ENCODE results near the gene NFIX. TPM values are rescaled to one million over a fixed set of nuclear protein-coding genes. Genes with fewer than 3 reads are reported as not detected.

NFIX gene
- total and polyA plus RNA-seq, 9 of the 15 experiments (the other 6 are each of a cell fraction or from before 2014, with no cell fraction given), result 0.28 to 26.8 (median 5.4) TPM

DNA sequence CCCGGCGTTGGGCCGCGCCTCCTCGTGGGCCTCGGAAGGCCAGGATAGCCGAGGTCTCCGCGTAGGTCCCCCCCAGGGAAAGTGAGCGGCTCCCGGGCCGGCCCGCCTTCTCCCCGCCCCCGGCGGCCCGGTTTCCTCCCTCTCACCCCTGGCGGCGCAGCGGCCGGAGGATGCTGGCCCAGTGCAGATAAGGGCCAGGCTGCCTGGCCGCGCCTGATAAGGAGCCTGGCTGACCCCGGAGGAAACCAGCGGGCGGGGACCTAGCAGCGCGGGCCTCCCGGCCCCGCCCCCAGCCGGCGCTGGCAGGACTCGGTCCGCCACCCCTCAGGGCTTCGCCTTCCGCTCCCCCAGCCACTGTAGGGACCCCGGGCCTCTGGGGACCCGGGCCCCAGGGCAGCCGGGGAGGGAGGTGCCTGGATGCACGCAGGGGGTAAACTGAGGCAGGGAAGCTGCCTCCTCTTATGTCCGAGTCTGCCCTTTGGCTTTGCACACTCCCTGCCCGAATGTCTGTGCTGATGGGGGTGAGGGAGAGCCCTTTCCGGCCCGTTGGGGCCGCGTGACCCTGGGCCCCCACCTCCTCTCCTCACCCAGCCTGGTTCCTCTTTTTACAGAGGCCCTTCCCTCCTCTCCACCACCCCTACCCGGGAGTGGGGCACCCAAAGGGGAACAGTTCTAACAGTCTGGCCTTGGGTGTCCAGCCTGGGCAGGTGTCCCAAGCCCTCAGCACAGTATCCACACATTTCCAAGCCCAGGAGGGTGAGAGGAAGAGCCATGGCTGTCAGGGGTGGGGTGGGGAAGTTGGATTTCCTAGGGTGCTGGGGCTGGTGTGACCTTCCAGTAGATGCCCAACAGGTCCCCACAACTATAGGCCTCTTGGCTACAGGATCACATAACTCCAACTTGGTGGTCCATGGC lies 107.6 kb downstream of the NFIX start, which contains the start of gene LYL1 (continued):
- TF ChIP-seq, protein P1, sequence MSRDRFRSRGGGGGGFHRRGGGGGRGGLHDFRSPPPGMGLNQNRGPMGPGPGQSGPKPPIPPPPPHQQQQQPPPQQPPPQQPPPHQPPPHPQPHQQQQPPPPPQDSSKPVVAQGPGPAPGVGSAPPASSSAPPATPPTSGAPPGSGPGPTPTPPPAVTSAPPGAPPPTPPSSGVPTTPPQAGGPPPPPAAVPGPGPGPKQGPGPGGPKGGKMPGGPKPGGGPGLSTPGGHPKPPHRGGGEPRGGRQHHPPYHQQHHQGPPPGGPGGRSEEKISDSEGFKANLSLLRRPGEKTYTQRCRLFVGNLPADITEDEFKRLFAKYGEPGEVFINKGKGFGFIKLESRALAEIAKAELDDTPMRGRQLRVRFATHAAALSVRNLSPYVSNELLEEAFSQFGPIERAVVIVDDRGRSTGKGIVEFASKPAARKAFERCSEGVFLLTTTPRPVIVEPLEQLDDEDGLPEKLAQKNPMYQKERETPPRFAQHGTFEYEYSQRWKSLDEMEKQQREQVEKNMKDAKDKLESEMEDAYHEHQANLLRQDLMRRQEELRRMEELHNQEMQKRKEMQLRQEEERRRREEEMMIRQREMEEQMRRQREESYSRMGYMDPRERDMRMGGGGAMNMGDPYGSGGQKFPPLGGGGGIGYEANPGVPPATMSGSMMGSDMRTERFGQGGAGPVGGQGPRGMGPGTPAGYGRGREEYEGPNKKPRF (IDR thresholded peaks at IDR 0.05; ENCODE audit: low read depth, low read length), result no peak
- peak; percentile 80 for TF ChIP-seq ELF1 (tag; IDR thresholded peaks at IDR 0.05)
- TF ChIP-seq ZNF165 (CRISPR knock-in tag; IDR thresholded peaks at IDR 0.05; ENCODE audit: borderline replicate concordance), result peak; percentile 71; the same call in 1 of the 2 replicates
- TF ChIP-seq, protein P2, sequence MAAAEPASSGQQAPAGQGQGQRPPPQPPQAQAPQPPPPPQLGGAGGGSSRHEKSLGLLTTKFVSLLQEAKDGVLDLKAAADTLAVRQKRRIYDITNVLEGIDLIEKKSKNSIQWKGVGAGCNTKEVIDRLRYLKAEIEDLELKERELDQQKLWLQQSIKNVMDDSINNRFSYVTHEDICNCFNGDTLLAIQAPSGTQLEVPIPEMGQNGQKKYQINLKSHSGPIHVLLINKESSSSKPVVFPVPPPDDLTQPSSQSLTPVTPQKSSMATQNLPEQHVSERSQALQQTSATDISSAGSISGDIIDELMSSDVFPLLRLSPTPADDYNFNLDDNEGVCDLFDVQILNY (CRISPR knock-in tag; IDR thresholded peaks at IDR 0.05), result no peak
- peak; percentile 93 for TF ChIP-seq SMAD1 (IDR thresholded peaks at IDR 0.05; ENCODE audit: low read depth, low read length, partially characterized antibody)
- 0 out of 2 replicates have a peak, but pooled peaks have one; percentile 26 for TF ChIP-seq ZNF12 (CRISPR knock-in tag; IDR thresholded peaks at IDR 0.05)
- peak; percentile 15 for TF ChIP-seq TAF7 (tag; IDR thresholded peaks at IDR 0.05)
- TF ChIP-seq, protein P3, sequence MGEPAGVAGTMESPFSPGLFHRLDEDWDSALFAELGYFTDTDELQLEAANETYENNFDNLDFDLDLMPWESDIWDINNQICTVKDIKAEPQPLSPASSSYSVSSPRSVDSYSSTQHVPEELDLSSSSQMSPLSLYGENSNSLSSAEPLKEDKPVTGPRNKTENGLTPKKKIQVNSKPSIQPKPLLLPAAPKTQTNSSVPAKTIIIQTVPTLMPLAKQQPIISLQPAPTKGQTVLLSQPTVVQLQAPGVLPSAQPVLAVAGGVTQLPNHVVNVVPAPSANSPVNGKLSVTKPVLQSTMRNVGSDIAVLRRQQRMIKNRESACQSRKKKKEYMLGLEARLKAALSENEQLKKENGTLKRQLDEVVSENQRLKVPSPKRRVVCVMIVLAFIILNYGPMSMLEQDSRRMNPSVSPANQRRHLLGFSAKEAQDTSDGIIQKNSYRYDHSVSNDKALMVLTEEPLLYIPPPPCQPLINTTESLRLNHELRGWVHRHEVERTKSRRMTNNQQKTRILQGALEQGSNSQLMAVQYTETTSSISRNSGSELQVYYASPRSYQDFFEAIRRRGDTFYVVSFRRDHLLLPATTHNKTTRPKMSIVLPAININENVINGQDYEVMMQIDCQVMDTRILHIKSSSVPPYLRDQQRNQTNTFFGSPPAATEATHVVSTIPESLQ (CRISPR knock-in tag; IDR thresholded peaks at IDR 0.05), result no peak; the same call in 1 of the 2 replicates
- TF ChIP-seq ZNF584 (CRISPR knock-in tag; IDR thresholded peaks at IDR 0.05; ENCODE audit: low read depth), result peak; percentile 88
- TF ChIP-seq, protein P4, sequence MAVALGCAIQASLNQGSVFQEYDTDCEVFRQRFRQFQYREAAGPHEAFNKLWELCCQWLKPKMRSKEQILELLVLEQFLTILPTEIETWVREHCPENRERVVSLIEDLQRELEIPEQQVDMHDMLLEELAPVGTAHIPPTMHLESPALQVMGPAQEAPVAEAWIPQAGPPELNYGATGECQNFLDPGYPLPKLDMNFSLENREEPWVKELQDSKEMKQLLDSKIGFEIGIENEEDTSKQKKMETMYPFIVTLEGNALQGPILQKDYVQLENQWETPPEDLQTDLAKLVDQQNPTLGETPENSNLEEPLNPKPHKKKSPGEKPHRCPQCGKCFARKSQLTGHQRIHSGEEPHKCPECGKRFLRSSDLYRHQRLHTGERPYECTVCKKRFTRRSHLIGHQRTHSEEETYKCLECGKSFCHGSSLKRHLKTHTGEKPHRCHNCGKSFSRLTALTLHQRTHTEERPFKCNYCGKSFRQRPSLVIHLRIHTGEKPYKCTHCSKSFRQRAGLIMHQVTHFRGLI (CRISPR knock-in tag; IDR thresholded peaks at IDR 0.05), result peak; percentile 59; the same call in 1 of the 2 replicates
- TF ChIP-seq MXI1 (IDR thresholded peaks at IDR 0.05; ENCODE audit: low read depth, low read length), result peak; percentile 61
- TF ChIP-seq, protein P5, sequence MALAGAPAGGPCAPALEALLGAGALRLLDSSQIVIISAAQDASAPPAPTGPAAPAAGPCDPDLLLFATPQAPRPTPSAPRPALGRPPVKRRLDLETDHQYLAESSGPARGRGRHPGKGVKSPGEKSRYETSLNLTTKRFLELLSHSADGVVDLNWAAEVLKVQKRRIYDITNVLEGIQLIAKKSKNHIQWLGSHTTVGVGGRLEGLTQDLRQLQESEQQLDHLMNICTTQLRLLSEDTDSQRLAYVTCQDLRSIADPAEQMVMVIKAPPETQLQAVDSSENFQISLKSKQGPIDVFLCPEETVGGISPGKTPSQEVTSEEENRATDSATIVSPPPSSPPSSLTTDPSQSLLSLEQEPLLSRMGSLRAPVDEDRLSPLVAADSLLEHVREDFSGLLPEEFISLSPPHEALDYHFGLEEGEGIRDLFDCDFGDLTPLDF (CRISPR knock-in tag; IDR thresholded peaks at IDR 0.05), result 0 out of 2 replicates have a peak, but pooled peaks have one; percentile 60
- TF ChIP-seq BHLHE40 (IDR thresholded peaks at IDR 0.05; ENCODE audit: low read length), result peak; percentile 82
- TF ChIP-seq GATAD2B (IDR thresholded peaks at IDR 0.05; ENCODE audit: borderline replicate concordance), result peak; percentile 85
- TF ChIP-seq ZNF217 (CRISPR knock-in tag; IDR thresholded peaks at IDR 0.05), result no peak
- no peak for TF ChIP-seq LARP7 (IDR thresholded peaks at IDR 0.05)
- TF ChIP-seq SIRT6 (IDR thresholded peaks at IDR 0.05; ENCODE audit: low read depth, low read length), result no peak
- TF ChIP-seq SPI1 (IDR thresholded peaks at IDR 0.05; ENCODE audit: borderline replicate concordance, low read depth, low read length), result peak; percentile 99
